Measurements from ENCODE around the gene TUBB3.

Gene TUBB3

DNA sequence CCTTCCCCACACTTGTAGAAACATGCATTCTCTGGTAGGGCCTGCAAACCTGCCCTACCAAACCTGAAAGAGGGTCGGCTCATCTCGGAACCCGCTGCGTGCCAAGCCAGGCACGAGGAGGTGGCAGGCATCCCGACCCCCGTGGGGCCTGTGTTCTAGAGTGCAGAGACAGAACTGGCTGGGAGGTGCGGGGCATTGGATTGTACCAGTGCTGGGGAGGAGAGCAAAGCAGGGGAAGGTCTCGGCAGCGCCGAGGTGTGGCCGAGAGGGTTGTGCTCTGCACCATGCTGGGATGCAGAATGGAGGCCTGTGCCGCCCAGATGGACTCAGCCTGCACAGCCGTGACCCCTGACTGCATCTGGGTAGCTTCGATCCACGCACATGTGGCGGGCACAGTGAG lies 22.3 kb upstream of the TUBB3 start:
- TF ChIP-seq, protein P1, sequence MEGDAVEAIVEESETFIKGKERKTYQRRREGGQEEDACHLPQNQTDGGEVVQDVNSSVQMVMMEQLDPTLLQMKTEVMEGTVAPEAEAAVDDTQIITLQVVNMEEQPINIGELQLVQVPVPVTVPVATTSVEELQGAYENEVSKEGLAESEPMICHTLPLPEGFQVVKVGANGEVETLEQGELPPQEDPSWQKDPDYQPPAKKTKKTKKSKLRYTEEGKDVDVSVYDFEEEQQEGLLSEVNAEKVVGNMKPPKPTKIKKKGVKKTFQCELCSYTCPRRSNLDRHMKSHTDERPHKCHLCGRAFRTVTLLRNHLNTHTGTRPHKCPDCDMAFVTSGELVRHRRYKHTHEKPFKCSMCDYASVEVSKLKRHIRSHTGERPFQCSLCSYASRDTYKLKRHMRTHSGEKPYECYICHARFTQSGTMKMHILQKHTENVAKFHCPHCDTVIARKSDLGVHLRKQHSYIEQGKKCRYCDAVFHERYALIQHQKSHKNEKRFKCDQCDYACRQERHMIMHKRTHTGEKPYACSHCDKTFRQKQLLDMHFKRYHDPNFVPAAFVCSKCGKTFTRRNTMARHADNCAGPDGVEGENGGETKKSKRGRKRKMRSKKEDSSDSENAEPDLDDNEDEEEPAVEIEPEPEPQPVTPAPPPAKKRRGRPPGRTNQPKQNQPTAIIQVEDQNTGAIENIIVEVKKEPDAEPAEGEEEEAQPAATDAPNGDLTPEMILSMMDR (IDR thresholded peaks at IDR 0.05; ENCODE audit: control extremely low read depth, extremely low read depth, low read depth, missing control alignments): no peak
- ChIA-PET POLR2A (no interaction called here), CTCF (no interaction called here)
- no peak for DNase-seq (ENCODE audit: extremely low spot score)

DNA sequence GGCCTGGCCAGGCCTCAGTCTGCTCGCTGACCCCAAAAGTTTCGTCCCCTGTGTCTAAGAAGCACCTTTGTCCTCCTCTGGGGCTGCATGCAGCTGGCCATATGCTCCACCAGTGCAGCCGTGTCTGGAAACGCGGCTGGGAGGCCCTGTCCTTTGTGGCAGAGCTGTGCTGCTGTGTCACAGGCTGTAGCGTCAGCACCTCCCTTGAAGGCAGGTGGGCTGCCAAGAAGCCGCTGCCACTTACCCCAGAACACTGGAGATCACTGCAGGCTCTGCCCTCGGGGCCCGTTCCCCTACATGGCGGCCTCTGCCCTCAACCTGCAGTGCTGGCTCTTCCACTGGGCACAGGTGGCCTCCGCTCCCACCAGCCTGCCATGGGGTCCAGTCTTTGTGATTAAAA lies 20.2 kb upstream of the TUBB3 start:
- CTCF ChIA-PET: no interaction called here
- DNase-seq (ENCODE audit: extremely low spot score): no peak
- POLR2A ChIA-PET: no interaction called here
- TF ChIP-seq, protein P1 (IDR thresholded peaks at IDR 0.05; ENCODE audit: control extremely low read depth, extremely low read depth, low read depth, missing control alignments): no peak

DNA sequence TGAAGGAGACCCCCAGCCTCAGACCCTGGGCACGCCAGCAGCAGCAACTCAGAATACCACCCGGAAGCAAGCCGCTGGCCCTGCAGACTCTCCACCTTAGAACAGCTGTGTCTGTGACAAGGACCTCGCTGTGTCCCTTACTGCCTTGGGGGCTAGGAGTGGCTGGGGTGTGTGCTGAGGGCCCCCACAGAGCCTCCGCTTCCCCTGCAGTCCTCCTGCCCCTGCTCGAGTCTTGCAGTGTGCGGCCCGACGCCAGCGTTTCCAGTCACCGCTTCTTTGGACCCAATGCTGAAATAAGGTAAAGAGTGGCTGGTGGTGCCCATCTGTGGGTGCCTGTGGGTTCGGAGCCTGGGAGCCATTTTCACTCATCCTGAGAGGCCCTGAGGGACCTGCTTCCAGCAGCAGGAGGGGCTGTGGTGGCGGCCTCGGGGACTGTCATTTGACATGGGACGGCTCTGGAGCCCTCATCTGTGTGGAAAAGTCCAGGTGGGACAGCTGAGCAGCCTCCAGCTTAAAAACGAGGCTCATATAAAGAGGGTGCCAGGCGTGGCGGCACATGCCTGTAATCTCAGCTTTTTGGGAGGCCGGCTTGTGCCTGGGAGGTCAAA lies 19.1 kb upstream of the TUBB3 start:
- ChIA-PET POLR2A (no interaction called here), CTCF (no interaction called here)
- no peak for DNase-seq (ENCODE audit: extremely low spot score)
- TF ChIP-seq, protein P1 (IDR thresholded peaks at IDR 0.05; ENCODE audit: control extremely low read depth, extremely low read depth, low read depth, missing control alignments): no peak

DNA sequence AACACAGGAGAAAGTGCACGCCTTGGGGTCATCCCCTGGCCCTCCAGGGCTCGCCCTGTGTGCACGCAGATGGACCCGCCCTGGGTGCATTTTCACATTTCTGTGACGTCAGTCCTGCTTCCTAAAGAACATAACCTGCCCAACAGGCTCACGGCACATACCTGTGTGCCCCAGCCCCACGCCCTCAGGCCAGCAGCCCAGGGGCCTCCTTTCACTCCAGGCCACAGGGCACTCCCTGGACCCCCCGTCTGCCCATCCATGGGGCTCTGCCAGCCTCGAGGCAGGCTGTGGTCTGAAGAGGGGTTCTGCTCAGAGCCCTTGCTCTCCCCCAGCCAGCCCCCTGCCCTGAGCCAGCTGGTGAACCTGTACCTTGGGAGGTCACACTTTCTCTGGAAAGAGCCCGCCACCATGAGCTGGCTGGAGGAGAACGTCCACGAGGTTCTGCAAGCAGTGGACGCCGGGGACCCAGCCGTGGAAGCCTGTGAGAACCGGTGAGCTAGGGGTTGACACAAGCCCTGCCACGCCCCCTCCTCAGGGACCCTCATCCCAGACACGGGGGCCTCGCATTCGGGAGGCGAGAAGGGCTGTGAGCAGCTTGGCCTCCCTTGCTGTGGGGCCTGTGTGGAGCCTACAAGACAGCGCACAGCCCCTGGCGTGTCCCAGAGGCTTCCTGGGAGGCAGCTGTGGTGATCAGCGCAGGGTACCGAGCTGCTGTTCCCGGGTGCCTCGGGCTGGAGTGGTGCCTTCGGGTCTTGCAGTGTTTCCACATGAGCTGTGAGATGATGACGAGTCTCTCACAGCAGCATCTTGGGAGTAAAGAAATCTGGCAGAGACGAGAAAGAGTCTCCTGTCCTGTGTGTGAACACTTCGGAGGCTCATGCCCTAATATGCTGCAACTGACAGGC lies 18.3 kb upstream of the TUBB3 start:
- POLR2A ChIA-PET: no interaction called here
- TF ChIP-seq, protein P1 (IDR thresholded peaks at IDR 0.05; ENCODE audit: control extremely low read depth, extremely low read depth, low read depth, missing control alignments): no peak
- CTCF ChIA-PET: no interaction called here
- no peak for DNase-seq (ENCODE audit: extremely low spot score)

DNA sequence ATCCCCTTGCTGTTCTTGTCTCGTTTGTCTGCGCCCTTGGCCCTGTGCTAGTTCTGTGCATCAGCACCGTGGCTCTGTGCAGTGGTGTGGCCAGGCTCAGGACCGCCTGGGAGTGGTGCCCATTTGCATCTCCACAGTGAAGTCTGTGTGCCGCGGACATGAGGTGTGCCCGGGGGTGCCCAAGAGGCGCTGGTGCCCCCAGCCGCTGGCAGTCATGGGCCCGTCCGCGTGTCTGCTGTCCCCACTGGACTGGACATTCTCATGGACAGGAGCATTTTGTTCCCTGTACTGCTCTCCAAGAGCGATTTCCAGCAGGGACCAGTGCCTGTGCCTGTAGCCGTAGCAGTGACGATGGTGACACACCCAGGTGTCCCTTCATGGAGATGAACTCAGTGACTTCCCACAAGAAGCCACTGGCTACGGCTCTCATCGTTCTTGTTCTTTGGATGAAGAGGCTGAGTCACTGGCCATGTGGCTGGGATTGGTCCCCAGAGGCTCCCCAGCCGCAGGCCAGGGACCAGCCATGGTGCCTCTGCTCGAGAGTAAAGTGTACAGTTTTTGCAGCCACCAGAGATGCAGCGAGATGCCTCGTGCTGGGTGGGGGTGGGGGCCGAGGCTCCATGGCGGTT lies 17.5 kb upstream of the TUBB3 start:
- TF ChIP-seq, protein P1 (IDR thresholded peaks at IDR 0.05; ENCODE audit: control extremely low read depth, extremely low read depth, low read depth, missing control alignments): no peak
- no peak for DNase-seq (ENCODE audit: extremely low spot score)
- ChIA-PET CTCF (no interaction called here), POLR2A (no interaction called here)

DNA sequence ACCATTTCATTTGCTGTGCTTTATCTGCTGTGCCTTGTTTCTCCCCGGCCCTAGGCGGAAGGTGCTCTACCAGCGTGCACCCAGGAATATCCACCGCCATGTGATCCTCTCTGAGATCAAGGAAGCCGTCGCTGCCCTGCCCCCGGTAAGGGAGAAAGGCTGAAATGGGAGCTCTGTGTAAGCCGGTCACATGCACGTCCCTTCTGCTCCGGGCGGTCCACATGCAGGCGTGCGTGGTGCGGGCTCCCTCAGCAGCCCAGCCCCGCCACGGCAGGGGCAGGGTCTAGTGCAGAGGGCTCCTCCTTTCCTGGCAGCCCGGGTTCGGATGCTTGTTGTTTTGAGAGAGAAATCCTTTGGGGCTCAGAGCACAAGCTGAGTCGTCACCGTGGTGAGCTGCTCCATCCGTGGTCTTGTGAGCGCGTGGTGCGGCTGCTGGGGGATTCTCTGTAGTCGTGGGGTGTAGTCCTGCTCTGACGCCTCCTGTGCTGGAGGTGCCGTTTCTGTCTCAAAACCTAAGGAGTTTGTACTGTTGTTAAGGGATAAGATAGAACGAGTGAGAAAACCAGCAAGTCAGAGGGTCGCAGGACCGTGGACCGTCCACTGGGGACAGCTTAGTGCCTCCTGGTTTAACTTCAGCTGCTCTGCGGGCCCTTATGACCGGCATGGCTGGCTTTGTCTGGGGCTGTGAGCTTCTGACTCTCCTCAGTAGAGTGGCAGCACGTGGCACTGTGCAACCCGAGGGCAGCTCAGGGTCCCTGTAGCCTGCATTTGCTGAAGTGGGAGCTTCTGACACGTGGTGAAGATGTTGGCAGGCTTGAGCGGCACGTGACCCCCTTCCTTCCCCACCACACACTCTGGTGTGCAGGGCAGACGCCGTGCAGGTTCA lies 16.8 kb upstream of the TUBB3 start:
- CTCF ChIA-PET: interaction anchor here (1.2 to 2.0 kb wide), 2 partner anchors 12 to 41 kb away, joined by 4 read pairs; partner anchors contain the start of gene MC1R

More for the DNA sequence above, 16.8 kb upstream of the TUBB3 start:
- TF ChIP-seq, protein P1 (IDR thresholded peaks at IDR 0.05; ENCODE audit: control extremely low read depth, extremely low read depth, low read depth, missing control alignments): no peak
- no peak for DNase-seq (ENCODE audit: extremely low spot score)
- POLR2A ChIA-PET: interaction anchor here (1.1 kb wide), 1 partner anchor 19 kb away, joined by 3 read pairs; no protein-coding TSS in a partner anchor
